Keratinocyte (primary cell): ENCODE data around the gene SSTR5. TPM values are rescaled to one million over a fixed set of nuclear protein-coding genes. Genes with fewer than 3 reads are reported as not detected.

Experiments
- DNase-seq: peaks from one replicate; pipeline ENCODE4 v3.0.0-alpha.2; 2011; ENCODE audit warnings: low read depth, missing footprints, low spot score
- FAIRE-seq: peaks from 2 replicates; lab custom pipeline; 2011; peaks lifted over from hg19 to GRCh38; lab: Jason Lieb, UNC
- H2AFZ ChIP-seq: 2 replicates; pipeline ENCODE4 v1.6.0; 2012; ENCODE audit warnings: low read length, control low read depth, inconsistent platforms; ENCODE audit not compliant: control insufficient read depth
- H3K27ac ChIP-seq: 2 replicates; pipeline ENCODE4 v1.5.1; 2011; ENCODE audit warnings: low read length; ENCODE audit not compliant: control insufficient read depth, insufficient read depth
- H3K27me3 ChIP-seq: 3 replicates; pipeline ENCODE4 v1.6.0; 2011; ENCODE audit warnings: low read length; ENCODE audit not compliant: control insufficient read depth, insufficient read depth; ENCODE audit errors: extremely low read depth
- H3K36me3 ChIP-seq, 2 experiments: 2 replicates in 1 of 2; 3 replicates in 1 of 2; pipeline ENCODE4 v1.5.1; 2011; ENCODE audit warnings: low read length in 2 of 2, mild to moderate bottlenecking in 1 of 2; ENCODE audit not compliant: control insufficient read depth in 2 of 2, insufficient read depth in 2 of 2; ENCODE audit errors: extremely low read depth in 1 of 2
- H3K4me1 ChIP-seq: 3 replicates; pipeline ENCODE4 v1.5.1; 2011; ENCODE audit warnings: low read length; ENCODE audit not compliant: control insufficient read depth, insufficient read depth; ENCODE audit errors: extremely low read depth
- H3K4me2 ChIP-seq: 3 replicates; pipeline ENCODE4 v1.6.0; 2011; ENCODE audit warnings: low read depth, low read length; ENCODE audit not compliant: control insufficient read depth, insufficient read depth; ENCODE audit errors: extremely low read depth
- H3K4me3 ChIP-seq, 3 experiments: fragments of 200-600 bp in 1 of 3; sonication (generic) in 1 of 3; 2 replicates in 2 of 3; 3 replicates in 1 of 3; pipeline ENCODE4 v1.5.1; 2011 to 2016; ENCODE audit warnings: low read length in 3 of 3, mild to moderate bottlenecking in 3 of 3, control low read depth in 2 of 3, inconsistent platforms in 1 of 3, low read depth in 1 of 3, mixed read lengths in 1 of 3, mixed run types in 1 of 3, moderate library complexity in 1 of 3; ENCODE audit not compliant: control insufficient read depth in 2 of 3, insufficient read depth in 2 of 3; ENCODE audit errors: extremely low read depth in 1 of 3
- H3K79me2 ChIP-seq: 2 replicates; pipeline ENCODE4 v1.6.0; 2012; ENCODE audit warnings: low read length; ENCODE audit not compliant: control insufficient read depth, insufficient read depth
- H3K9ac ChIP-seq: 3 replicates; pipeline ENCODE4 v1.6.0; 2011; ENCODE audit warnings: low read length; ENCODE audit not compliant: control insufficient read depth, insufficient read depth; ENCODE audit errors: extremely low read depth
- H3K9me1 ChIP-seq: 3 replicates; pipeline ENCODE4 v1.6.0; 2011; ENCODE audit warnings: low read length; ENCODE audit not compliant: control insufficient read depth, insufficient read depth; ENCODE audit errors: extremely low read depth
- H3K9me3 ChIP-seq: 2 replicates; pipeline ENCODE4 v1.5.1; 2012; ENCODE audit warnings: low read depth, low read length; ENCODE audit not compliant: control insufficient read depth
- H4K20me1 ChIP-seq: 3 replicates; pipeline ENCODE4 v1.6.0; 2011; ENCODE audit warnings: low read length; ENCODE audit not compliant: control insufficient read depth, insufficient read depth; ENCODE audit errors: extremely low read depth
- CTCF ChIP-seq, 3 experiments: IDR thresholded peaks in 1 of 3; conservative IDR thresholded peaks in 1 of 3; optimal IDR thresholded peaks in 1 of 3; 2 replicates in 2 of 3; 3 replicates in 1 of 3; pipeline versions ENCODE3 to v1.5.1; 2011; ENCODE audit warnings: low read length in 3 of 3, mild to moderate bottlenecking in 3 of 3, moderate library complexity in 2 of 3, control low read depth in 1 of 3, inconsistent platforms in 1 of 3; ENCODE audit not compliant: insufficient read depth in 2 of 3; ENCODE audit errors: extremely low read depth in 1 of 3
- EZH2 ChIP-seq: IDR thresholded peaks from one replicate; pipeline ENCODE4 v1.6.1; 2012; ENCODE audit warnings: inconsistent platforms, mild to moderate bottlenecking, low read length, moderate library complexity
- dilution Hi-C: fragments of 300-500 bp; cut with MboI; formaldehyde crosslinking; loops from one replicate; pipeline ENCODE4 v1.7.0; 2020; ENCODE audit warnings: low sequenced_read_pairs; ENCODE audit not compliant: extremely low pct_ligation_motif_present
- polyA plus RNA-seq, 5 experiments: library from polyadenylated mRNA; depleted of rRNA in 3 of 5; stranded (reverse) in 3 of 5; stranded (forward) in 1 of 5; unstranded in 1 of 5; fragments of >200 nt; gene quantifications; 1 replicate in 1 of 5; 2 replicates in 3 of 5; 3 replicates in 1 of 5; pipeline versions ENCODE4 v1.2.1 to v1.2.3, GENCODE V29; 2011 to 2012; ENCODE audit warnings: missing spikeins in 2 of 5, low read depth in 1 of 5, low replicate concordance in 1 of 5

The SSTR5 gene
- polyA plus RNA-seq, 1 donor (not counting 4 experiments of a cell fraction or from before 2014, with no cell fraction given) = not detected

- dilution Hi-C loops = no loop called here
- Histone ChIP-seq H2AFZ (no peak overlapping the region), H3K4me3 (no peak overlapping the region), H3K27me3 (peaks cover 17% of the 10 kb centered on the region), H3K27ac (no peak overlapping the region), H3K4me1 (no peaks in the 10 kb centered on the region), H3K79me2 (no peaks in the 10 kb centered on the region), H4K20me1 (no peaks in the 10 kb centered on the region), H3K9ac (no peak overlapping the region), H3K9me1 (no peaks in the 10 kb centered on the region), H3K4me2 (no peak overlapping the region), H3K36me3 (no peaks in the 10 kb centered on the region), H3K9me3 (no peaks in the 10 kb centered on the region)
- no peak for DNase-seq
- FAIRE-seq = no peak
- TF ChIP-seq EZH2 = no peak
- no peak for TF ChIP-seq CTCF (optimal IDR thresholded peaks at IDR 0.05 in 1 of 3, IDR thresholded peaks at IDR 0.05 in 1 of 3, conservative IDR thresholded peaks at IDR 0.05 in 1 of 3; ENCODE audit: extremely low read depth in 1 of 3, insufficient read depth in 2 of 3, low read length in 3 of 3)
These were observed 25.4 kb upstream of the SSTR5 start for GRCh38 chr16:1047123-1047522.

GRCh38 chr16:1047801-1048200, 24.7 kb upstream of the SSTR5 start:
- no peak overlapping the region for H3K4me2 ChIP-seq
- H3K36me3 ChIP-seq = no peaks in the 10 kb centered on the region
- peaks cover 17% of the 10 kb centered on the region for H3K27me3 ChIP-seq
- no peak for DNase-seq
- H2AFZ ChIP-seq = no peak overlapping the region
- H3K4me3 ChIP-seq = no peak overlapping the region
- H3K9me1 ChIP-seq = no peaks in the 10 kb centered on the region
- no peaks in the 10 kb centered on the region for H4K20me1 ChIP-seq
- no peaks in the 10 kb centered on the region for H3K79me2 ChIP-seq
- H3K4me1 ChIP-seq = no peaks in the 10 kb centered on the region
- FAIRE-seq = no peak
- dilution Hi-C loops = no loop called here
- TF ChIP-seq EZH2 (no peak), CTCF (optimal IDR thresholded peaks at IDR 0.05 in 1 of 3, IDR thresholded peaks at IDR 0.05 in 1 of 3, conservative IDR thresholded peaks at IDR 0.05 in 1 of 3; ENCODE audit: extremely low read depth in 1 of 3, insufficient read depth in 2 of 3, low read length in 3 of 3) (no peak)
- no peak overlapping the region for H3K27ac ChIP-seq
- H3K9me3 ChIP-seq = no peaks in the 10 kb centered on the region
- H3K9ac ChIP-seq = no peak overlapping the region
